ENCODE results near the gene CDKAL1.
A peak's percentile ranks its signal among the peaks of the same experiment; 100 is the strongest.
"Not testable (repeated sequence)": the region's sequence is repeated elsewhere in the genome, so short reads cannot be mapped to it uniquely, and the experiment has no call there.

CDKAL1 gene

GRCh38 chr6:20549398-20549797 is 15.1 kb downstream of the CDKAL1 start:
- DNase-seq; H3K9me3 ChIP-seq (ENCODE audit: control extremely low read depth in 1 of 5, control insufficient read depth in 4 of 5, insufficient read depth in 2 of 5, low read depth in 1 of 5, low read length in 4 of 5); H3K4me3 ChIP-seq (ENCODE audit: control insufficient read depth in 1 of 7, extremely low read depth in 1 of 7, insufficient read depth in 4 of 7, low read depth in 2 of 7, low read length in 6 of 7); H3K27me3 ChIP-seq (replicated peaks in 2 of 5; ENCODE audit: control insufficient read depth in 4 of 5, insufficient read depth in 5 of 5, low read length in 4 of 5); H3K27ac ChIP-seq (ENCODE audit: insufficient read depth in 1 of 2, low read depth in 1 of 2, low read length in 2 of 2, poor library complexity in 1 of 2, severe bottlenecking in 2 of 2); H3K4me1 ChIP-seq (ENCODE audit: control extremely low read depth in 1 of 4, control insufficient read depth in 4 of 4, insufficient read depth in 4 of 4, low read length in 3 of 4); POLR2A ChIA-PET: not testable (repeated sequence)
- CTCF ChIA-PET: interaction anchor here (0.8 kb wide), 1 partner anchor 721 kb away, joined by 3 read pairs; no protein-coding TSS in a partner anchor
- peaks cover 10 to 35% (median 23%) of the 10 kb centered on the region in 4 experiments for H3K36me3 ChIP-seq (ENCODE audit: control insufficient read depth in 4 of 4, insufficient read depth in 4 of 4, low read length in 3 of 4)
- 97% methylated on average over 3 of the region's 3 CpGs for WGBS (ENCODE audit: insufficient coverage)

GRCh38 chr6:20554326-20554725 is 20.1 kb downstream of the CDKAL1 start:
- Histone ChIP-seq H3K4me1 (ENCODE audit: control extremely low read depth in 1 of 4, control insufficient read depth in 4 of 4, insufficient read depth in 4 of 4, low read length in 3 of 4) (no peaks in the 10 kb centered on the region), H3K9me3 (ENCODE audit: control extremely low read depth in 1 of 5, control insufficient read depth in 4 of 5, insufficient read depth in 2 of 5, low read depth in 1 of 5, low read length in 4 of 5) (no peaks in the 10 kb centered on the region), H3K27ac (ENCODE audit: insufficient read depth in 1 of 2, low read depth in 1 of 2, low read length in 2 of 2, poor library complexity in 1 of 2, severe bottlenecking in 2 of 2) (no peak overlapping the region), H3K36me3 (ENCODE audit: control insufficient read depth in 4 of 4, insufficient read depth in 4 of 4, low read length in 3 of 4) (peaks cover 6 to 32% (median 17%) of the 10 kb centered on the region in 4 experiments), H3K4me3 (ENCODE audit: control insufficient read depth in 1 of 7, extremely low read depth in 1 of 7, insufficient read depth in 4 of 7, low read depth in 2 of 7, low read length in 6 of 7) (no peak overlapping the region), H3K27me3 (replicated peaks in 2 of 5; ENCODE audit: control insufficient read depth in 4 of 5, insufficient read depth in 5 of 5, low read length in 4 of 5) (no peaks in the 10 kb centered on the region)
- ChIA-PET POLR2A (no interaction called here), CTCF (interaction anchor here (0.8 to 1.9 kb wide), 3 partner anchors 8 to 1033 kb away, joined by 3 to 8 read pairs (median 3); no protein-coding TSS in a partner anchor)
- DNase-seq: no peak
- WGBS (ENCODE audit: insufficient coverage): no CpG with 5 or more reads among the region's 2 CpGs

GRCh38 chr6:20554817-20555216 is 20.6 kb downstream of the CDKAL1 start:
- Histone ChIP-seq H3K36me3 (ENCODE audit: control insufficient read depth in 4 of 4, insufficient read depth in 4 of 4, low read length in 3 of 4) (peaks cover 6 to 32% (median 17%) of the 10 kb centered on the region in 4 experiments), H3K4me3 (ENCODE audit: control insufficient read depth in 1 of 7, extremely low read depth in 1 of 7, insufficient read depth in 4 of 7, low read depth in 2 of 7, low read length in 6 of 7) (no peak overlapping the region), H3K4me1 (ENCODE audit: control extremely low read depth in 1 of 4, control insufficient read depth in 4 of 4, insufficient read depth in 4 of 4, low read length in 3 of 4) (no peaks in the 10 kb centered on the region), H3K27me3 (replicated peaks in 2 of 5; ENCODE audit: control insufficient read depth in 4 of 5, insufficient read depth in 5 of 5, low read length in 4 of 5) (no peaks in the 10 kb centered on the region), H3K9me3 (ENCODE audit: control extremely low read depth in 1 of 5, control insufficient read depth in 4 of 5, insufficient read depth in 2 of 5, low read depth in 1 of 5, low read length in 4 of 5) (no peaks in the 10 kb centered on the region), H3K27ac (ENCODE audit: insufficient read depth in 1 of 2, low read depth in 1 of 2, low read length in 2 of 2, poor library complexity in 1 of 2, severe bottlenecking in 2 of 2) (no peak overlapping the region)
- POLR2A ChIA-PET: no interaction called here
- DNase-seq: no peak
- 100% methylated on average over 1 of the region's 1 CpG for WGBS (ENCODE audit: insufficient coverage)
- CTCF ChIA-PET: interaction anchor here (0.8 to 1.9 kb wide), 3 partner anchors 8 to 1033 kb away, joined by 3 to 8 read pairs (median 3); no protein-coding TSS in a partner anchor

- DNase-seq: peak in 2 of 3 donors; percentile 32 to 37
- ChIA-PET CTCF (interaction anchor here (0.8 to 2.1 kb wide), 4 partner anchors 14 to 1030 kb away, joined by 3 to 5 read pairs (median 3); no protein-coding TSS in a partner anchor), POLR2A (no interaction called here)
- Histone ChIP-seq H3K4me3 (ENCODE audit: control insufficient read depth in 1 of 7, extremely low read depth in 1 of 7, insufficient read depth in 4 of 7, low read depth in 2 of 7, low read length in 6 of 7) (no peak overlapping the region), H3K27me3 (replicated peaks in 2 of 5; ENCODE audit: control insufficient read depth in 4 of 5, insufficient read depth in 5 of 5, low read length in 4 of 5) (no peaks in the 10 kb centered on the region), H3K27ac (ENCODE audit: insufficient read depth in 1 of 2, low read depth in 1 of 2, low read length in 2 of 2, poor library complexity in 1 of 2, severe bottlenecking in 2 of 2) (no peak overlapping the region), H3K4me1 (ENCODE audit: control extremely low read depth in 1 of 4, control insufficient read depth in 4 of 4, insufficient read depth in 4 of 4, low read length in 3 of 4) (peaks cover 0 to 8% (median 5%) of the 10 kb centered on the region in 4 experiments), H3K36me3 (ENCODE audit: control insufficient read depth in 4 of 4, insufficient read depth in 4 of 4, low read length in 3 of 4) (peaks cover 2 to 9% (median 5%) of the 10 kb centered on the region in 4 experiments), H3K9me3 (ENCODE audit: control extremely low read depth in 1 of 5, control insufficient read depth in 4 of 5, insufficient read depth in 2 of 5, low read depth in 1 of 5, low read length in 4 of 5) (no peaks in the 10 kb centered on the region)
- 100% methylated on average over 1 of the region's 2 CpGs for WGBS (ENCODE audit: insufficient coverage)
Observed at GRCh38 chr6:20559924-20560551, 25.8 kb downstream of the CDKAL1 start.

GRCh38 chr6:20563377-20563776 is 29.1 kb downstream of the CDKAL1 start:
- Histone ChIP-seq H3K4me3 (ENCODE audit: control insufficient read depth in 1 of 7, extremely low read depth in 1 of 7, insufficient read depth in 4 of 7, low read depth in 2 of 7, low read length in 6 of 7) (no peak overlapping the region), H3K27me3 (replicated peaks in 2 of 5; ENCODE audit: control insufficient read depth in 4 of 5, insufficient read depth in 5 of 5, low read length in 4 of 5) (no peaks in the 10 kb centered on the region), H3K36me3 (ENCODE audit: control insufficient read depth in 4 of 4, insufficient read depth in 4 of 4, low read length in 3 of 4) (peaks cover 2 to 4% (median 3%) of the 10 kb centered on the region in 4 experiments), H3K4me1 (ENCODE audit: control extremely low read depth in 1 of 4, control insufficient read depth in 4 of 4, insufficient read depth in 4 of 4, low read length in 3 of 4) (peaks cover 0 to 20% (median 9%) of the 10 kb centered on the region in 4 experiments), H3K27ac (ENCODE audit: insufficient read depth in 1 of 2, low read depth in 1 of 2, low read length in 2 of 2, poor library complexity in 1 of 2, severe bottlenecking in 2 of 2) (no peak overlapping the region), H3K9me3 (ENCODE audit: control extremely low read depth in 1 of 5, control insufficient read depth in 4 of 5, insufficient read depth in 2 of 5, low read depth in 1 of 5, low read length in 4 of 5) (no peaks in the 10 kb centered on the region)
- DNase-seq: no peak
- 80% methylated on average over 1 of the region's 2 CpGs for whole genome bisulfite sequencing (ENCODE audit: insufficient coverage)
- POLR2A ChIA-PET: interaction anchor here (0.6 to 2.0 kb wide), 2 partner anchors 1031 to 1129 kb away, joined by 3 to 10 read pairs; partner anchors contain the start of gene SOX4
- CTCF ChIA-PET: interaction anchor here (1.0 to 5.2 kb wide), 10 partner anchors 8 to 1907 kb away, joined by 3 to 61 read pairs (median 4); partner anchors contain the start of gene SOX4

- ChIA-PET CTCF (interaction anchor here (0.9 to 5.2 kb wide), 14 partner anchors 9 to 1907 kb away, joined by 3 to 61 read pairs (median 4); partner anchors contain the start of gene SOX4), POLR2A (interaction anchor here (1.2 to 2.0 kb wide), 2 partner anchors 1024 to 1030 kb away, joined by 4 to 10 read pairs; partner anchors contain the start of gene SOX4)
- H3K36me3 ChIP-seq (ENCODE audit: control insufficient read depth in 4 of 4, insufficient read depth in 4 of 4, low read length in 3 of 4): peaks cover 0 to 2% (median 0%) of the 10 kb centered on the region in 4 experiments
- H3K27me3 ChIP-seq (replicated peaks in 2 of 5; ENCODE audit: control insufficient read depth in 4 of 5, insufficient read depth in 5 of 5, low read length in 4 of 5): no peaks in the 10 kb centered on the region
- H3K4me1 ChIP-seq (ENCODE audit: control extremely low read depth in 1 of 4, control insufficient read depth in 4 of 4, insufficient read depth in 4 of 4, low read length in 3 of 4): peaks cover 0 to 20% (median 9%) of the 10 kb centered on the region in 4 experiments
- H3K4me3 ChIP-seq (ENCODE audit: control insufficient read depth in 1 of 7, extremely low read depth in 1 of 7, insufficient read depth in 4 of 7, low read depth in 2 of 7, low read length in 6 of 7): peak overlapping the region in 5 of 7 experiments; percentile 19 to 66 (median 35)
- no peaks in the 10 kb centered on the region for H3K9me3 ChIP-seq (ENCODE audit: control extremely low read depth in 1 of 5, control insufficient read depth in 4 of 5, insufficient read depth in 2 of 5, low read depth in 1 of 5, low read length in 4 of 5)
- H3K27ac ChIP-seq (ENCODE audit: insufficient read depth in 1 of 2, low read depth in 1 of 2, low read length in 2 of 2, poor library complexity in 1 of 2, severe bottlenecking in 2 of 2): peak overlapping the region in 1 of 2 experiments; percentile 58
- DNase-seq: peak; percentile 38 to 61 (median 47)
Observed at GRCh38 chr6:20564269-20564668, 30.0 kb downstream of the CDKAL1 start.

- peak overlapping the region in 1 of 2 experiments; percentile 58 for H3K27ac ChIP-seq (ENCODE audit: insufficient read depth in 1 of 2, low read depth in 1 of 2, low read length in 2 of 2, poor library complexity in 1 of 2, severe bottlenecking in 2 of 2)
- no CpG with 5 or more reads among the region's 2 CpGs for WGBS (ENCODE audit: insufficient coverage)
- H3K4me1 ChIP-seq (ENCODE audit: control extremely low read depth in 1 of 4, control insufficient read depth in 4 of 4, insufficient read depth in 4 of 4, low read length in 3 of 4): peaks cover 0 to 20% (median 9%) of the 10 kb centered on the region in 4 experiments
- ChIA-PET POLR2A (interaction anchor here (1.2 to 2.0 kb wide), 2 partner anchors 1023 to 1029 kb away, joined by 4 to 10 read pairs; partner anchors contain the start of gene SOX4), CTCF (interaction anchor here (0.9 to 5.2 kb wide), 10 partner anchors 10 to 1029 kb away, joined by 3 to 61 read pairs (median 4); partner anchors contain the start of gene SOX4)
- peaks cover 0 to 2% (median 0%) of the 10 kb centered on the region in 4 experiments for H3K36me3 ChIP-seq (ENCODE audit: control insufficient read depth in 4 of 4, insufficient read depth in 4 of 4, low read length in 3 of 4)
- H3K4me3 ChIP-seq (ENCODE audit: control insufficient read depth in 1 of 7, extremely low read depth in 1 of 7, insufficient read depth in 4 of 7, low read depth in 2 of 7, low read length in 6 of 7): peak overlapping the region in 6 of 7 experiments; percentile 19 to 66 (median 34)
- H3K9me3 ChIP-seq (ENCODE audit: control extremely low read depth in 1 of 5, control insufficient read depth in 4 of 5, insufficient read depth in 2 of 5, low read depth in 1 of 5, low read length in 4 of 5): no peaks in the 10 kb centered on the region
- H3K27me3 ChIP-seq (replicated peaks in 2 of 5; ENCODE audit: control insufficient read depth in 4 of 5, insufficient read depth in 5 of 5, low read length in 4 of 5): no peaks in the 10 kb centered on the region
- DNase-seq: peak; percentile 40 to 84 (median 72)
Observed at GRCh38 chr6:20564777-20565176, 30.5 kb downstream of the CDKAL1 start.

Measured in common myeloid progenitor, CD34-positive (primary cell).